OCI-LY7 (cell line): ENCODE data around the gene MTUS2. TPM values are rescaled to one million over a fixed set of nuclear protein-coding genes. Genes with fewer than 3 reads are reported as not detected.

ENCODE experiments used
- BruUV-seq: library from RNA; stranded (reverse); fragments of 400-500 nt; replicated peaks from 2 replicates; lab custom pipeline; 2021; lab: Mats Ljungman, UMichigan
- CTCF ChIA-PET: fragments of 300-600 bp; sonication (Branson Sonifier 250); formaldehyde crosslinking; loops from one replicate; lab custom pipeline; 2022; ENCODE audit warnings: antibody characterized with exemption; ENCODE audit not compliant: unreplicated experiment; lab: Charles Lee
- POLR2A ChIA-PET: fragments of 300-600 bp; sonication (Branson Sonifier 250); formaldehyde crosslinking; loops from one replicate; lab custom pipeline; 2022; ENCODE audit warnings: antibody characterized with exemption; lab: Charles Lee
- DNase-seq: peaks from one replicate; pipeline ENCODE4 v3.0.0-alpha.2; 2015; ENCODE audit warnings: low spot score
- H2AFZ ChIP-seq: fragments of 200-600 bp; sonication (generic), shearing (Covaris generic); 2 replicates; pipeline ENCODE4 v1.6.1; 2014; ENCODE audit warnings: mild to moderate bottlenecking, antibody characterized with exemption, low read length, moderate library complexity
- H3K27ac ChIP-seq: fragments of 200-600 bp; sonication (generic); 2 replicates; pipeline ENCODE4 v1.5.1; 2014; ENCODE audit warnings: mixed run types, low read depth, mild to moderate bottlenecking, moderate library complexity, low read length, inconsistent platforms; ENCODE audit not compliant: poor library complexity, severe bottlenecking
- H3K36me3 ChIP-seq: fragments of 200-600 bp; sonication (generic); 2 replicates; pipeline ENCODE4 v1.6.1; 2014; ENCODE audit warnings: mild to moderate bottlenecking, antibody characterized with exemption, low read length, moderate library complexity, mixed read lengths; ENCODE audit not compliant: insufficient read depth
- H3K4me1 ChIP-seq: fragments of 200-600 bp; sonication (generic); 2 replicates; pipeline ENCODE4 v1.5.1; 2014; ENCODE audit warnings: mild to moderate bottlenecking, low read length; ENCODE audit not compliant: insufficient read depth, poor library complexity, severe bottlenecking
- H3K4me2 ChIP-seq: fragments of 200-600 bp; sonication (generic); 2 replicates; pipeline ENCODE4 v1.6.1; 2014; ENCODE audit warnings: mild to moderate bottlenecking, low read length
- H3K4me3 ChIP-seq: fragments of 200-600 bp; sonication (generic); 2 replicates; pipeline ENCODE4 v1.5.1; 2014; ENCODE audit warnings: mild to moderate bottlenecking, low read depth, low read length; ENCODE audit not compliant: poor library complexity, severe bottlenecking
- H3K79me2 ChIP-seq: fragments of 200-600 bp; sonication (generic); 2 replicates; pipeline ENCODE4 v1.6.1; 2016; ENCODE audit warnings: low read depth, mild to moderate bottlenecking, low read length, moderate library complexity, mixed read lengths; ENCODE audit not compliant: insufficient read depth
- H3K9me2 ChIP-seq: fragments of 200-600 bp; sonication (generic); 2 replicates; pipeline ENCODE4 v1.6.1; 2016; ENCODE audit warnings: mild to moderate bottlenecking, low read length, mixed read lengths; ENCODE audit not compliant: insufficient read depth
- H3K9me3 ChIP-seq: fragments of 200-600 bp; sonication (generic); 2 replicates; pipeline ENCODE4 v1.6.1; 2014; ENCODE audit warnings: mild to moderate bottlenecking, mixed run types, low read length, mixed read lengths
- H4K20me1 ChIP-seq: fragments of 200-600 bp; sonication (generic); 2 replicates; pipeline ENCODE4 v1.6.1; 2014; ENCODE audit warnings: mild to moderate bottlenecking, antibody characterized with exemption, low read length, moderate library complexity, mixed read lengths; ENCODE audit not compliant: insufficient read depth
- EZH2phosphoT487 ChIP-seq: fragments of 200-600 bp; sonication (generic); IDR thresholded peaks from 2 replicates; pipeline ENCODE4 v1.6.1; 2018; ENCODE audit warnings: low read depth, borderline replicate concordance, mild to moderate bottlenecking, mixed run types, antibody characterized with exemption, low read length, moderate library complexity, mixed read lengths
- intact Hi-C: fragments of 100-400 bp; cut with micrococcal nuclease; formaldehyde crosslinking; loops from one replicate; pipeline ENCODE4 v1.10.0; 2022; ENCODE audit not compliant: unreplicated experiment
- total RNA-seq, 2 experiments: library from RNA; depleted of rRNA in 1 of 2; stranded (reverse); fragments of >200 nt in 1 of 2; shearing (Covaris generic) in 1 of 2; gene quantifications; 2 replicates each; pipeline ENCODE4 v1.2.3, GENCODE V29; 2014 to 2022
- TF ChIP-seq, protein P1 (sequence below): fragments of 200-600 bp; sonication (generic); conservative IDR thresholded peaks from 2 replicates; pipeline ENCODE4 v1.5.1; 2014; ENCODE audit warnings: mild to moderate bottlenecking, antibody characterized with exemption, low read length, moderate library complexity, mixed read lengths

MTUS2 gene
- total RNA-seq, 2 experiments from 2014 or later: 0.16 to 9.8 TPM

DNA sequence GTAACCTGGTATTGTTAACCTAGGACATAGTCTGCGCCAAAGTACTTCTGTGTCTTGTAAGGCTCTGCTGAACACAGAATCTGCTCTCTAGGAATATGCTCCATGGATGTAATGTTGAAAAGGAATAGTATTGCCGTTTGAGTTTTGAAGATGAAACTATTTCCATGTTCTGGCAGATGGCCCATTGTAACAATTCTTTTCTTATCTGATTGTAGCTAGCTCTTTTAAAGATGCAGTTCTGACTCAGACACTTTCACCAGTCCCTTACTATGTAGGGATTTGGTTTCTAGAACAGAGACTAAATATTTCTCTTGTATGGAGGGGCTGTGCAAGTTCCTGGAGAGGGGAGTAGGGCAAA, 185.6 kb downstream of the MTUS2 start:
- H4K20me1 ChIP-seq: no peaks in the 10 kb centered on the region
- POLR2A ChIA-PET: no interaction called here
- no peak for DNase-seq
- H3K36me3 ChIP-seq: no peaks in the 10 kb centered on the region
- no peaks in the 10 kb centered on the region for H3K9me2 ChIP-seq
- BruUV-seq: no TSS peak
- H3K27ac ChIP-seq: no peak overlapping the region
- TF ChIP-seq, protein P1, sequence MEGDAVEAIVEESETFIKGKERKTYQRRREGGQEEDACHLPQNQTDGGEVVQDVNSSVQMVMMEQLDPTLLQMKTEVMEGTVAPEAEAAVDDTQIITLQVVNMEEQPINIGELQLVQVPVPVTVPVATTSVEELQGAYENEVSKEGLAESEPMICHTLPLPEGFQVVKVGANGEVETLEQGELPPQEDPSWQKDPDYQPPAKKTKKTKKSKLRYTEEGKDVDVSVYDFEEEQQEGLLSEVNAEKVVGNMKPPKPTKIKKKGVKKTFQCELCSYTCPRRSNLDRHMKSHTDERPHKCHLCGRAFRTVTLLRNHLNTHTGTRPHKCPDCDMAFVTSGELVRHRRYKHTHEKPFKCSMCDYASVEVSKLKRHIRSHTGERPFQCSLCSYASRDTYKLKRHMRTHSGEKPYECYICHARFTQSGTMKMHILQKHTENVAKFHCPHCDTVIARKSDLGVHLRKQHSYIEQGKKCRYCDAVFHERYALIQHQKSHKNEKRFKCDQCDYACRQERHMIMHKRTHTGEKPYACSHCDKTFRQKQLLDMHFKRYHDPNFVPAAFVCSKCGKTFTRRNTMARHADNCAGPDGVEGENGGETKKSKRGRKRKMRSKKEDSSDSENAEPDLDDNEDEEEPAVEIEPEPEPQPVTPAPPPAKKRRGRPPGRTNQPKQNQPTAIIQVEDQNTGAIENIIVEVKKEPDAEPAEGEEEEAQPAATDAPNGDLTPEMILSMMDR: no peak
- TF ChIP-seq EZH2phosphoT487: no peak
- no peaks in the 10 kb centered on the region for H3K9me3 ChIP-seq
- H2AFZ ChIP-seq: no peak overlapping the region
- H3K4me2 ChIP-seq: no peak overlapping the region
- CTCF ChIA-PET: no interaction called here
- no peaks in the 10 kb centered on the region for H3K79me2 ChIP-seq
- H3K4me1 ChIP-seq: no peaks in the 10 kb centered on the region
- no peak overlapping the region for H3K4me3 ChIP-seq
- intact Hi-C loops: no loop called here

DNA sequence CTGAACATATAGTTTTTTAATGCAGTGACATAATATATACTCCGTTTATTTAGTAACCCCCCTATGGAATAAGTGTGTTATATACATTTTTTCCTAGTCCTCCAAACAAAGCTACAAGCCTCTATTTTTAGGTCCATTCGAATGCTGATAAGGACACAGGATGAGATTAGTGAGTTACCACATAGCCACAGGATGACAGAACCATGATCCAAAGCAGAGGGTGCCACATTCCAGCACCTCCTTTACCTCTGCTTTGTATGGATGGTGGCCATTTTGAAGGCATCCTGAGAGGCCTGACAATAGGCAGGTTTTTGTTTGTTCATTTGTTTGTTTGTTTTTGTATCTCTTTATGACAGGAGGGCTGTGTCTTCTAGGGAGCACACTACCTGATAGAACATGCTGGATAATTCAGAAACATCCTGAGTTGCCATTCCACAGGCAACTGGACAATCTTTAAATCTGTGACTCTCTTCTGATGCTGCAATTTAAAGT, 186.3 kb downstream of the MTUS2 start:
- Histone ChIP-seq H3K4me2 (no peak overlapping the region), H2AFZ (no peak overlapping the region), H3K79me2 (no peaks in the 10 kb centered on the region), H4K20me1 (no peaks in the 10 kb centered on the region), H3K9me2 (no peaks in the 10 kb centered on the region), H3K4me1 (no peaks in the 10 kb centered on the region), H3K4me3 (no peak overlapping the region), H3K9me3 (no peaks in the 10 kb centered on the region), H3K27ac (no peak overlapping the region), H3K36me3 (no peaks in the 10 kb centered on the region)
- no TSS peak for BruUV-seq
- intact Hi-C loops: no loop called here
- ChIA-PET POLR2A (interaction anchor here (0.5 kb wide), 1 partner anchor 232 kb away, joined by 3 read pairs; no protein-coding TSS in a partner anchor), CTCF (no interaction called here)
- DNase-seq: no peak
- TF ChIP-seq, protein P1: no peak

DNA sequence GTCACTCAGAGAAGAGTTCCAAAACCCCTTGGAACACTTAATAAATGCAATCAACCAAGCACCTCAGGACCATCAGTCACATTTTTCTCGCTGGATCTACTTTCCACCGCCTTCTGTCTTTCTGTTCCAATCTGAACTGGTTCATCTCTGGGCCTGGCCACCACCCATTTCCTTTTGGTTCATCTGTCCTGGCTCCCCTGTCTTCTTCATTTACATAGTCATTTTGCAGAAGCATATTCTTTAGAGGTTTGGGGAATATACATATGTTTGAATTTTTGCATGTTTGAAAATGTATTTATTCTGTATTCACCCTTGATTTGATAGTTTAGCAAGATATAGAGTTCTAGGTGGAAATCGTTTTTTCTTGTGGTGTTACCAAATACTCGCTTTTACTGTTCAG, 188.2 kb downstream of the MTUS2 start:
- no peaks in the 10 kb centered on the region for H4K20me1 ChIP-seq
- intact Hi-C loops: no loop called here
- no peaks in the 10 kb centered on the region for H3K9me2 ChIP-seq
- H3K4me3 ChIP-seq: no peak overlapping the region
- H3K4me2 ChIP-seq: no peak overlapping the region
- ChIA-PET CTCF (no interaction called here), POLR2A (no interaction called here)
- DNase-seq: no peak
- no peak overlapping the region for H2AFZ ChIP-seq
- no peak for TF ChIP-seq EZH2phosphoT487
- TF ChIP-seq, protein P1: no peak
- no peak overlapping the region for H3K27ac ChIP-seq
- no peaks in the 10 kb centered on the region for H3K4me1 ChIP-seq
- H3K9me3 ChIP-seq: no peaks in the 10 kb centered on the region
- no TSS peak for BruUV-seq
- no peaks in the 10 kb centered on the region for H3K79me2 ChIP-seq
- H3K36me3 ChIP-seq: no peaks in the 10 kb centered on the region
